GM19035 (cell line): ENCODE measurements around the gene VSIG2.
A peak's percentile ranks its signal among the peaks of the same experiment; 100 is the strongest.

Experiments
- ATAC-seq: cut with Tn5 transposase; IDR thresholded peaks from one replicate; pipeline ENCODE4 v1.9.1; 2021; ENCODE audit not compliant: unreplicated experiment

The VSIG2 gene

GRCh38 chr11:124763156-124763947 lies 11.3 kb upstream of the VSIG2 start:
- peak; percentile 39 for ATAC-seq

GRCh38 chr11:124762624-124763155 lies 10.6 kb upstream of the VSIG2 start:
- peak; percentile 28 for ATAC-seq

GRCh38 chr11:124762105-124762623 lies 10.1 kb upstream of the VSIG2 start, which contains the start of gene ESAM:
Gene ESAM (minus strand): TSS chr11:124762290. CDS start chr11:124762154, 136 bp downstream.
- peak; percentile 65 for ATAC-seq

GRCh38 chr11:124761301-124762104 lies 9.4 kb upstream of the VSIG2 start:
- ATAC-seq, result no peak

- no peak for ATAC-seq
These were observed 8.8 kb upstream of the VSIG2 start for GRCh38 chr11:124760806-124761205.

- ATAC-seq, result no peak
These were observed 8.2 kb upstream of the VSIG2 start for GRCh38 chr11:124760205-124760652.

- ATAC-seq, result no peak
These were observed 7.5 kb upstream of the VSIG2 start for GRCh38 chr11:124759266-124760204.

GRCh38 chr11:124758355-124759265 lies 6.6 kb upstream of the VSIG2 start:
- ATAC-seq, result peak; percentile 44

- ATAC-seq, result no peak
These were observed 5.3 kb upstream of the VSIG2 start for GRCh38 chr11:124757320-124757719.

GRCh38 chr11:124756753-124757227 lies 4.7 kb upstream of the VSIG2 start:
- no peak for ATAC-seq

- no peak for ATAC-seq
These were observed 4.1 kb upstream of the VSIG2 start for GRCh38 chr11:124756033-124756752.

GRCh38 chr11:124754710-124755109 lies 2.7 kb upstream of the VSIG2 start:
- ATAC-seq, result no peak

- ATAC-seq, result no peak
These were observed 2.3 kb upstream of the VSIG2 start for GRCh38 chr11:124754309-124754708.

- ATAC-seq, result no peak
These were observed 1.6 kb upstream of the VSIG2 start for GRCh38 chr11:124753624-124754023.

- ATAC-seq, result no peak
These were observed 1.1 kb upstream of the VSIG2 start for GRCh38 chr11:124753205-124753604.

GRCh38 chr11:124752471-124753102 lies 532 bp upstream of the VSIG2 start:
- no peak for ATAC-seq

GRCh38 chr11:124751391-124751740 lies 689 bp downstream of the VSIG2 start:
- ATAC-seq, result no peak

- ATAC-seq, result no peak
These were observed 2.1 kb downstream of the VSIG2 start for GRCh38 chr11:124749912-124750311.
